Activated T-cell treated with anti-CD3 and anti-CD28 coated beads, Interleukin-2, amount 50 U/mL, for 72 hours (primary cell): Measurements from ENCODE around the gene ING5. TPM values are rescaled to one million over a fixed set of nuclear protein-coding genes. Genes with fewer than 3 reads are reported as not detected.
A peak's percentile ranks its signal among the peaks of the same experiment; 100 is the strongest.

Source experiments
- ATAC-seq, 2 donors: fragments of 150-1000 bp; cut with Tn5 transposase; replicated peaks in 1 of 2; 2 replicates each; pipeline ENCODE4 v1.10.0; 2021; ENCODE audit warnings: moderate library complexity in 2 of 2, mild to moderate bottlenecking in 1 of 2
- DNase-seq, 2 donors: peaks; one replicate each; pipeline ENCODE4 v3.0.0; 2021 to 2022; ENCODE audit warnings: mixed read lengths in 1 of 2
- H3K27ac Mint-ChIP-seq: one replicate; pipeline ENCODE4 v1.8.0; 2022; ENCODE audit warnings: mild to moderate bottlenecking, moderate library complexity, mixed read lengths
- H3K27me3 Mint-ChIP-seq: one replicate; pipeline ENCODE4 v1.8.0; 2022; ENCODE audit warnings: low read depth, mixed read lengths
- H3K36me3 Mint-ChIP-seq, 2 donors: one replicate each; pipeline ENCODE4 v1.8.0; 2022; ENCODE audit warnings: mixed read lengths in 2 of 2, mild to moderate bottlenecking in 1 of 2; ENCODE audit not compliant: insufficient read depth in 2 of 2
- H3K4me1 Mint-ChIP-seq: one replicate; pipeline ENCODE4 v1.8.0; 2022; ENCODE audit warnings: low read depth, mixed read lengths
- H3K4me3 Mint-ChIP-seq, 2 donors: one replicate each; pipeline ENCODE4 v1.8.0; 2022; ENCODE audit warnings: mild to moderate bottlenecking in 2 of 2, mixed read lengths in 2 of 2, moderate library complexity in 2 of 2
- H3K9me3 Mint-ChIP-seq, 2 donors: one replicate each; pipeline ENCODE4 v1.8.0; 2022; ENCODE audit warnings: mixed read lengths in 2 of 2
- total RNA-seq, 2 donors: library from RNA; stranded (reverse); gene quantifications; one replicate each; pipeline ENCODE4 v1.2.3, GENCODE V29; 2022

ING5 gene
- total RNA-seq, 2 donors from 2014 or later = 39.9 to 42.6 TPM

- Mint-ChIP-seq H3K4me1 (peaks cover 15% of the 10 kb centered on the region), H3K27ac (no peak overlapping the region), H3K36me3 (peaks cover 0 to 1% of the 10 kb centered on the region in 2 donors), H3K4me3 (no peak overlapping the region), H3K9me3 (no peaks in the 10 kb centered on the region), H3K27me3 (no peaks in the 10 kb centered on the region)
- ATAC-seq (no peak), DNase-seq (no peak)
Measured at GRCh38 chr2:241767464-241768250, 65.8 kb downstream of the ING5 start.

GRCh38 chr2:241768251-241768711, 66.4 kb downstream of the ING5 start:
- Mint-ChIP-seq H3K27me3 (no peaks in the 10 kb centered on the region), H3K36me3 (peaks cover 0 to 1% of the 10 kb centered on the region in 2 donors), H3K9me3 (no peaks in the 10 kb centered on the region), H3K27ac (no peak overlapping the region), H3K4me1 (peaks cover 13% of the 10 kb centered on the region), H3K4me3 (no peak overlapping the region)
- no peak for ATAC-seq
- no peak for DNase-seq

GRCh38 chr2:241768850-241769249, 67.0 kb downstream of the ING5 start:
- ATAC-seq (no peak), DNase-seq (no peak)
- Mint-ChIP-seq H3K27ac (no peak overlapping the region), H3K27me3 (no peaks in the 10 kb centered on the region), H3K9me3 (no peaks in the 10 kb centered on the region), H3K36me3 (peaks cover 0 to 1% of the 10 kb centered on the region in 2 donors), H3K4me1 (peaks cover 13% of the 10 kb centered on the region), H3K4me3 (no peak overlapping the region)

- peaks cover 0 to 1% of the 10 kb centered on the region in 2 donors for H3K36me3 Mint-ChIP-seq
- no peak for DNase-seq
- H3K9me3 Mint-ChIP-seq = no peaks in the 10 kb centered on the region
- no peaks in the 10 kb centered on the region for H3K27me3 Mint-ChIP-seq
- no peak overlapping the region for H3K4me3 Mint-ChIP-seq
- no peak overlapping the region for H3K27ac Mint-ChIP-seq
- no peak for ATAC-seq
- H3K4me1 Mint-ChIP-seq = peaks cover 13% of the 10 kb centered on the region
Measured at GRCh38 chr2:241769819-241770184, 68.0 kb downstream of the ING5 start.

- Mint-ChIP-seq H3K36me3 (peaks cover 0 to 1% of the 10 kb centered on the region in 2 donors), H3K9me3 (no peaks in the 10 kb centered on the region), H3K27me3 (no peaks in the 10 kb centered on the region), H3K27ac (no peak overlapping the region), H3K4me3 (no peak overlapping the region), H3K4me1 (peaks cover 13% of the 10 kb centered on the region)
- DNase-seq (no peak), ATAC-seq (no peak)
Measured at GRCh38 chr2:241770185-241770935, 68.5 kb downstream of the ING5 start.

- Mint-ChIP-seq H3K27me3 (no peaks in the 10 kb centered on the region), H3K4me1 (peaks cover 13% of the 10 kb centered on the region), H3K4me3 (no peak overlapping the region), H3K9me3 (no peaks in the 10 kb centered on the region), H3K27ac (no peak overlapping the region), H3K36me3 (peaks cover 0 to 1% of the 10 kb centered on the region in 2 donors)
- ATAC-seq (no peak), DNase-seq (no peak)
Measured at GRCh38 chr2:241770936-241771285, 69.1 kb downstream of the ING5 start.

GRCh38 chr2:241771286-241772062, 69.6 kb downstream of the ING5 start:
- no peaks in the 10 kb centered on the region for H3K27me3 Mint-ChIP-seq
- peak overlapping the region; percentile 36 for H3K27ac Mint-ChIP-seq
- no peak for DNase-seq
- H3K4me3 Mint-ChIP-seq = peak overlapping the region; percentile 32 to 74
- no peaks in the 10 kb centered on the region for H3K9me3 Mint-ChIP-seq
- peak in 1 of 2 donors; percentile 28 for ATAC-seq
- H3K36me3 Mint-ChIP-seq = peaks cover 0 to 1% of the 10 kb centered on the region in 2 donors
- H3K4me1 Mint-ChIP-seq = peaks cover 13% of the 10 kb centered on the region

- Mint-ChIP-seq H3K4me3 (peak overlapping the region; percentile 32 to 74), H3K9me3 (no peaks in the 10 kb centered on the region), H3K27ac (peak overlapping the region; percentile 36), H3K4me1 (peaks cover 13% of the 10 kb centered on the region), H3K36me3 (peaks cover 0 to 1% of the 10 kb centered on the region in 2 donors), H3K27me3 (no peaks in the 10 kb centered on the region)
- DNase-seq (no peak), ATAC-seq (peak in 1 of 2 donors; percentile 26)
Measured at GRCh38 chr2:241772063-241772499, 70.2 kb downstream of the ING5 start.

- Mint-ChIP-seq H3K9me3 (no peaks in the 10 kb centered on the region), H3K4me1 (peaks cover 13% of the 10 kb centered on the region), H3K36me3 (no peaks in the 10 kb centered on the region), H3K4me3 (no peak overlapping the region), H3K27me3 (no peaks in the 10 kb centered on the region), H3K27ac (no peak overlapping the region)
- DNase-seq (no peak), ATAC-seq (no peak)
Measured at GRCh38 chr2:241773511-241774418, 71.9 kb downstream of the ING5 start.

- ATAC-seq (no peak), DNase-seq (no peak)
- Mint-ChIP-seq H3K4me3 (no peak overlapping the region), H3K27ac (no peak overlapping the region), H3K36me3 (peaks cover 0 to 2% of the 10 kb centered on the region in 2 donors), H3K27me3 (no peaks in the 10 kb centered on the region), H3K4me1 (peaks cover 13% of the 10 kb centered on the region), H3K9me3 (peaks cover 0 to 2% of the 10 kb centered on the region in 2 donors)
Measured at GRCh38 chr2:241774419-241775222, 72.8 kb downstream of the ING5 start.

GRCh38 chr2:241775223-241776177, 73.7 kb downstream of the ING5 start:
- DNase-seq (no peak), ATAC-seq (no peak)
- no peak overlapping the region for H3K27ac Mint-ChIP-seq

More at GRCh38 chr2:241775223-241776177, 73.7 kb downstream of the ING5 start:
- Mint-ChIP-seq H3K36me3 (peaks cover 0 to 2% of the 10 kb centered on the region in 2 donors), H3K4me3 (no peak overlapping the region), H3K9me3 (peaks cover 0 to 2% of the 10 kb centered on the region in 2 donors), H3K27me3 (no peaks in the 10 kb centered on the region), H3K4me1 (peaks cover 13% of the 10 kb centered on the region)
